GM10847 (cell line): ENCODE data around the gene MAP1LC3A.

Experiments used
- POLR2A ChIP-seq: IDR thresholded peaks from 2 replicates; pipeline ENCODE4 v1.6.1; 2011; ENCODE audit not compliant: insufficient read length; ENCODE audit errors: extremely low read depth

The MAP1LC3A gene

GRCh38 chr20:34562641-34563040 lies 4.1 kb downstream of the MAP1LC3A start:
- no peak for TF ChIP-seq POLR2A

- no peak for TF ChIP-seq POLR2A
Measured at GRCh38 chr20:34564833-34565232, 6.3 kb downstream of the MAP1LC3A start.

GRCh38 chr20:34566978-34567891 lies 8.7 kb downstream of the MAP1LC3A start:
- no peak for TF ChIP-seq POLR2A

GRCh38 chr20:34567892-34568865 lies 9.7 kb downstream of the MAP1LC3A start:
- no peak for TF ChIP-seq POLR2A

GRCh38 chr20:34569598-34569997 lies 11.1 kb downstream of the MAP1LC3A start:
- no peak for TF ChIP-seq POLR2A

- TF ChIP-seq POLR2A, result no peak
Measured at GRCh38 chr20:34570859-34571306, 12.4 kb downstream of the MAP1LC3A start.

- TF ChIP-seq POLR2A, result no peak
Measured at GRCh38 chr20:34571753-34572152, 13.2 kb downstream of the MAP1LC3A start.

- no peak for TF ChIP-seq POLR2A
Measured at GRCh38 chr20:34573541-34574300, 15.2 kb downstream of the MAP1LC3A start.

GRCh38 chr20:34574426-34574825 lies 15.9 kb downstream of the MAP1LC3A start:
- TF ChIP-seq POLR2A, result no peak

GRCh38 chr20:34574861-34575260 lies 16.3 kb downstream of the MAP1LC3A start:
- no peak for TF ChIP-seq POLR2A

- TF ChIP-seq POLR2A, result no peak
Measured at GRCh38 chr20:34575271-34575670, 16.8 kb downstream of the MAP1LC3A start.

GRCh38 chr20:34575756-34576155 lies 17.2 kb downstream of the MAP1LC3A start:
- TF ChIP-seq POLR2A, result no peak

- no peak for TF ChIP-seq POLR2A
Measured at GRCh38 chr20:34577061-34577460, 18.5 kb downstream of the MAP1LC3A start.

GRCh38 chr20:34578025-34578424 lies 19.5 kb downstream of the MAP1LC3A start:
- no peak for TF ChIP-seq POLR2A

- TF ChIP-seq POLR2A, result no peak
Measured at GRCh38 chr20:34578521-34578920, 20.0 kb downstream of the MAP1LC3A start.
